Calu3 (cell line): ENCODE measurements around the gene KIF26A. TPM values are rescaled to one million over a fixed set of nuclear protein-coding genes. Genes with fewer than 3 reads are reported as not detected.

Source experiments
- BruUV-seq: library from RNA; stranded (reverse); fragments of 400-500 nt; replicated peaks from 2 replicates; lab custom pipeline; 2021; lab: Mats Ljungman, UMichigan
- CTCF ChIA-PET: fragments of 300-600 bp; sonication (Branson Sonifier 250); formaldehyde crosslinking; loops from one replicate; lab custom pipeline; 2022; ENCODE audit warnings: antibody characterized with exemption; lab: Charles Lee
- DNase-seq: peaks from one replicate; pipeline ENCODE4 v3.0.0; 2022
- H3K27ac Mint-ChIP-seq: one replicate; pipeline ENCODE4 v1.8.0; 2022; ENCODE audit warnings: mixed read lengths; ENCODE audit not compliant: unreplicated experiment
- H3K27me3 Mint-ChIP-seq: one replicate; pipeline ENCODE4 v1.8.0; 2022; ENCODE audit warnings: mixed read lengths; ENCODE audit not compliant: unreplicated experiment
- H3K36me3 Mint-ChIP-seq: one replicate; pipeline ENCODE4 v1.8.0; 2022; ENCODE audit warnings: mild to moderate bottlenecking, moderate library complexity, mixed read lengths; ENCODE audit not compliant: insufficient read depth, unreplicated experiment
- H3K4me1 Mint-ChIP-seq: one replicate; pipeline ENCODE4 v1.8.0; 2022; ENCODE audit warnings: mild to moderate bottlenecking, low read depth, mixed read lengths; ENCODE audit not compliant: unreplicated experiment
- H3K4me3 Mint-ChIP-seq: one replicate; pipeline ENCODE4 v1.8.0; 2022; ENCODE audit warnings: mild to moderate bottlenecking, low read depth, moderate library complexity, mixed read lengths; ENCODE audit not compliant: unreplicated experiment
- H3K9me3 Mint-ChIP-seq: one replicate; pipeline ENCODE4 v1.8.0; 2022; ENCODE audit warnings: low read depth, mixed read lengths; ENCODE audit not compliant: unreplicated experiment
- intact Hi-C: fragments of 100-400 bp; cut with micrococcal nuclease; formaldehyde crosslinking; loops from one replicate; pipeline ENCODE4 v1.10.0; 2022; ENCODE audit not compliant: unreplicated experiment
- total RNA-seq: library from RNA; stranded (reverse); gene quantifications from 2 replicates; pipeline ENCODE4 v1.2.3, GENCODE V29; 2022
- TF ChIP-seq, protein P1 (sequence below): fragments of 200-600 bp; IDR thresholded peaks from one replicate; pipeline ENCODE4 v1.8.0; 2022; ENCODE audit warnings: antibody characterized with exemption; ENCODE audit not compliant: unreplicated experiment

The KIF26A gene
- total RNA-seq, 1 experiment from 2014 or later = 0.07 TPM

GRCh38 chr14:104221071-104221625 is 82.8 kb downstream of the KIF26A start:
- H3K4me1 Mint-ChIP-seq = no peaks in the 10 kb centered on the region
- no peak overlapping the region for H3K27ac Mint-ChIP-seq
- no TSS peak for BruUV-seq
- peaks cover 43% of the 10 kb centered on the region for H3K27me3 Mint-ChIP-seq
- H3K4me3 Mint-ChIP-seq = no peak overlapping the region
- peaks cover 10% of the 10 kb centered on the region for H3K36me3 Mint-ChIP-seq
- intact Hi-C loops = no loop called here
- CTCF ChIA-PET = no interaction called here
- H3K9me3 Mint-ChIP-seq = no peaks in the 10 kb centered on the region
- no peak for DNase-seq
- TF ChIP-seq, protein P1, sequence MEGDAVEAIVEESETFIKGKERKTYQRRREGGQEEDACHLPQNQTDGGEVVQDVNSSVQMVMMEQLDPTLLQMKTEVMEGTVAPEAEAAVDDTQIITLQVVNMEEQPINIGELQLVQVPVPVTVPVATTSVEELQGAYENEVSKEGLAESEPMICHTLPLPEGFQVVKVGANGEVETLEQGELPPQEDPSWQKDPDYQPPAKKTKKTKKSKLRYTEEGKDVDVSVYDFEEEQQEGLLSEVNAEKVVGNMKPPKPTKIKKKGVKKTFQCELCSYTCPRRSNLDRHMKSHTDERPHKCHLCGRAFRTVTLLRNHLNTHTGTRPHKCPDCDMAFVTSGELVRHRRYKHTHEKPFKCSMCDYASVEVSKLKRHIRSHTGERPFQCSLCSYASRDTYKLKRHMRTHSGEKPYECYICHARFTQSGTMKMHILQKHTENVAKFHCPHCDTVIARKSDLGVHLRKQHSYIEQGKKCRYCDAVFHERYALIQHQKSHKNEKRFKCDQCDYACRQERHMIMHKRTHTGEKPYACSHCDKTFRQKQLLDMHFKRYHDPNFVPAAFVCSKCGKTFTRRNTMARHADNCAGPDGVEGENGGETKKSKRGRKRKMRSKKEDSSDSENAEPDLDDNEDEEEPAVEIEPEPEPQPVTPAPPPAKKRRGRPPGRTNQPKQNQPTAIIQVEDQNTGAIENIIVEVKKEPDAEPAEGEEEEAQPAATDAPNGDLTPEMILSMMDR = no peak

DNA sequence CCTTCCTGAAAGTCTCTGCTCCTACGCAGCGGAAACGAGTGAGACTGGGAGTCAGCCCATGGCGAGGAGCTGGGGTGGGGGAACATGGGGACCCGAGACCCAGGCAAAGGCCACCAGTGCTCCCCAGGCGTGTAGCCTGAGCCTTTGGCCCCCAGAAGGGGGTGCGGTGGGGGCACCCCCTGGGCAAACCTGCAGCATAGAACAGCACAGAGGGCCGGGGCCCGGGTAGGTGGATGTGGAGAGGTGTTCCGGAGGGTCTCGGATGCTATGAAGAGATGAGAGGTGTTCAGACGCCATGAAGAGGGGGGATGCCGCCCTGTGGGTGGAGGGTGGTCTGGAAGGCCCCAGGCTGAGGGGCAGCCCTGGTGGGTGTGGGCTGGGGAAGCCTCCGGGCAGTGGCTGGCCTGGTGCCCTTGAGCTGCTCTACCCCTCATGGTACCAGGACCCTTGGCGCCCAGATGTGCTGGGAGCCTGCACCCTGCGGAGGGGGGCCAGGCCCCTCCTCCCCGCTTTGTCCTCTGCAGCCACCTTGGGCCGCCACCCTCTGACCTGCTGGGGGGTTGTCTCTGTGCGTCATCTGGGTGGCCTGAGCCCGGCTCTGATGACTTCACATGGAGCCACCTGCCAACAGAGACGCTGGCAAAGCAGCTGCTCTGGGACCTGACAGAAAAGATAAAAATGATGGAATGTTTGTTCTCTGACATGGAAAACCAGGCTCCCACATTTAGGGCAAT is 83.4 kb downstream of the KIF26A start:
- no TSS peak for BruUV-seq
- no peaks in the 10 kb centered on the region for H3K4me1 Mint-ChIP-seq
- DNase-seq = no peak
- CTCF ChIA-PET = interaction anchor here (0.7 kb wide), 1 partner anchor 1117 kb away, joined by 3 read pairs; no protein-coding TSS in a partner anchor
- H3K36me3 Mint-ChIP-seq = peaks cover 10% of the 10 kb centered on the region
- no peak overlapping the region for H3K4me3 Mint-ChIP-seq
- H3K27me3 Mint-ChIP-seq = peaks cover 43% of the 10 kb centered on the region
- intact Hi-C loops = no loop called here
- no peak overlapping the region for H3K27ac Mint-ChIP-seq
- H3K9me3 Mint-ChIP-seq = no peaks in the 10 kb centered on the region
- TF ChIP-seq, protein P1 = no peak

DNA sequence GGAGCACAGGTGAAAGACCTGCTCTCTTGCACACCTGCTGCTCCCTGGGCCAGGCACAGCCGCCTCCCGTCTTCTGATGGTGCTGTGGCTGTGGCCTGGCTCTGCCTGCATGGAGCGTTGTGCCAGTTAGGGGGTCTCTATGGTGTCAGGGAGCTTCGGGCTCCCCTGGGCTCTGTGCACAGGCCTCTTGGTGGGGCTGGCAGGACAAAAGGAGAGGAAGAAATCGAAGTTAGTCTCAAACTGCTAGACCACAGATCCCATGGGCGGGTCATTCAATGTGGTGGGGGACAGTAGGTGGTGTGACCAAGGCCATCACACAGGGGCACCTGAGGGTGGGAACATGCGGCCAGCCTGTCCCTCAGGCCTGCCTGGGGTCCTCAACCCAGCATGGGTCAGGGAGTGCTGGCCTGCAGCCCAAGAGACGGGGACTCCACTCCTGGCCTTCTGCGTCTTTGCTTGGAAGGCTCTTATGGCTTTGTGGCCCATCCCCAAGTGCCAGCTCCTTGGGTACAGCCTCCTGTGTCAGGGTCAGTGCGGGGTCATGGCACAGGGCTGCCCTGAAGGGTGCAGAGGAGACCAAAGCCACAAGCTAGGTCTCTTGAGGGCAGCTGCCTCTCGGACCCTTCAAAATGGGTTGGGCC is 84.1 kb downstream of the KIF26A start:
- DNase-seq = no peak
- TF ChIP-seq, protein P1 = no peak
- CTCF ChIA-PET = interaction anchor here (0.7 kb wide), 1 partner anchor 1117 kb away, joined by 3 read pairs; no protein-coding TSS in a partner anchor
- intact Hi-C loops = no loop called here
- Mint-ChIP-seq H3K36me3 (peaks cover 10% of the 10 kb centered on the region), H3K27me3 (peaks cover 43% of the 10 kb centered on the region), H3K27ac (no peak overlapping the region), H3K9me3 (no peaks in the 10 kb centered on the region), H3K4me3 (no peak overlapping the region), H3K4me1 (no peaks in the 10 kb centered on the region)
- BruUV-seq = no TSS peak

DNA sequence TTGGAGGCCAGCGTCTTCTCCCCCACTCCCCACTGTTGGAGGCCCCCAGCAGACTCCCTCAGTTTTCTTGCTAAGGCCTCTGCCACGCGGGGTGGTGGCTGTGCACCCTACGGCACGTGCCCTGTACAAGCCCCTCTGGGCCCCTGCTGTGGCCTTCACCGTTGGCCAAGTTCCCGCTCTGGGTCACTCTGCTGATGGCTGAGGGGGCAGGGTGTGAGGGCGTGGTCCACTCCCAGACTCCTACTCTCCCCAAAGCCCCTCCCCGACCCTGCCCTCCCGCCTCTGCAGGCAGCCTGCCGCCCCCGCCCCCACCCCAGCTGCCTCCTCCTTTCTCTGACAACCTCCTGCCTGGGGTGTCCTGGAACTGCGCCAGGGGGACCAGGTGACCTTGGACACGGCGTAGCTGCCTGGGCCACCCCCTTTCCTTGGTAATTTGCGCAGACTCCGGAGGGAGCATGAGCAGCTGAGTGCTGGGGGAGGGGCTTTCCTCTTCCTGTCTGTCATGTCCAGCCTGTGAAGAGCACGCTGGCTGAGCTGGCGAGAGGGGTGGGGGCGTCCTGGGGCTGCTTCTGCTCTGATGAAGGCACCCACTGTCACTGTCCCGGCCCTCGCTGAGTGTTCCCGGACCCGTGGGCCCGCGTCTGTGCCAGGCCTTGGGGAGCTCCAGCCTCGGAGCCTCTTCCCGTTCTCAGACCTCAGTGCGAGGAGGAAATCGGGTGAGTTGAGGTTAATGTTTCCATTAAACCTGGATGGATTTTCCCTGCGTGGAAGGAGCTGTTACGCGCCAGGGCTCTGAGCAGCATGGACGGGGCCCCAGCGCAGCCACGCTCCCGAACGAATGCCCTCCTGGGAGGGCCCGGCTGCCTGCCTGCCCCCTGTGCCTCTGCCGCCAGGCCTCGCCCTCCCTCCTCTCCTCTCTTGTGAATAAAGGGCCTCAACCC is 85.0 kb downstream of the KIF26A start:
- intact Hi-C loops = no loop called here
- Mint-ChIP-seq H3K27ac (no peak overlapping the region), H3K4me1 (no peaks in the 10 kb centered on the region), H3K36me3 (peaks cover 10% of the 10 kb centered on the region), H3K4me3 (no peak overlapping the region), H3K27me3 (peaks cover 41% of the 10 kb centered on the region), H3K9me3 (no peaks in the 10 kb centered on the region)
- no TSS peak for BruUV-seq
- no peak for DNase-seq
- CTCF ChIA-PET = no interaction called here
- TF ChIP-seq, protein P1 = no peak
